GM18951 (cell line): ENCODE data around the gene CACNA1H.
"Not testable (repeated sequence)": the region's sequence is repeated elsewhere in the genome, so short reads cannot be mapped to it uniquely, and the experiment has no call there.

Experiments
- POLR2A ChIP-seq: IDR thresholded peaks from 4 replicates; pipeline ENCODE4 v1.6.1; 2011; ENCODE audit warnings: mild to moderate bottlenecking; ENCODE audit not compliant: insufficient read length, insufficient read depth; ENCODE audit errors: extremely low read depth
- in situ Hi-C: fragments of 300-500 bp; cut with MboI; formaldehyde crosslinking; loops from one replicate; pipeline ENCODE4 v1.12.0; 2022; ENCODE audit warnings: low sequenced_read_pairs, mixed read lengths, inconsistent platforms; ENCODE audit not compliant: unreplicated experiment

Gene CACNA1H

DNA sequence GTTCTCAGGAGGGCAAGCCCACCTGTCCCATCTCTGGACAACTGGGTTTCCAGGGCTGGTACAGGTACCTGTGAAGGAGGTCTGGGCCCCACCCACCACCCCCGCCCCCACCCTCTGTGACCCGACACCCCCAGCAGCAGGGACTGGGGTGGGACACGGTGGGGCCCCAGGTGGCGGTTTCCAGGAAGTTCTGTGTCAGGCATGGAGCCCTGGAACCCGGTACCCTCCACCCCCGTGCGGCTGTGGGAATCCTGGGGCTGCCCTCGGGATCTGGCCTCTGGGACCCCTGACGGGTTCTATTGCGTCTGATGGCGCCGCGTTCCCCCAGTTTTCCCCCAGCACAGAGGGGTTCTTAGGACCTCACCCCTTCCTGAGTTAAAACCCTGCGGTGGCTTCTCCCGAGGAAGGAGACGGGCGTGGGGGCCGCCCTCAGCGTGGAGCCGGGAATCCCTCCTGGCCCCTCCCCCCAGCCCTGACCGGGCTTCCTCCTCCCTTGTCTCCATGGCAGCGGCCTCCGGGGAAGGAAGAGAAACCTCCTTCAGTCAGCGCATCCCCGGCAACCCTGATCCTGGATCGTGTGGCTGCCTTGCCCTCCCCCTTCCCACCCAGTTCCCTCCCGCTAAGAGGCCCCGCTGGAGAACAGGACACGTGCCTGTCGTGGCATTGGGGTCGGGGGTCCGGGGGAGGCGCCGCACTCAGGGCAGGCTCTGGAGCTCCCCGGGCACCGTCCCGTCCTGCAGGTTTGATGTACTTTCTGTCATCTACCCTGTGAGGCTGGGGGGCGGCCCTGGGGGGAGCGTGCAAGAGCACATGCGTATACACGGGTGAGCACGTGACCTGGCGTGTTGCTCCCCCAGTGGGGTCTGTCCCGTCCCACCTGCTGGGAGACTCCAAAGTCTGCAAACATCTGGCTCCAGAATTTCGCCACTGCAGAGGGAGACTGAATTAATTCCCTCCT, 30.3 kb downstream of the CACNA1H start:
- no peak for TF ChIP-seq POLR2A
- in situ Hi-C loops: no loop called here

DNA sequence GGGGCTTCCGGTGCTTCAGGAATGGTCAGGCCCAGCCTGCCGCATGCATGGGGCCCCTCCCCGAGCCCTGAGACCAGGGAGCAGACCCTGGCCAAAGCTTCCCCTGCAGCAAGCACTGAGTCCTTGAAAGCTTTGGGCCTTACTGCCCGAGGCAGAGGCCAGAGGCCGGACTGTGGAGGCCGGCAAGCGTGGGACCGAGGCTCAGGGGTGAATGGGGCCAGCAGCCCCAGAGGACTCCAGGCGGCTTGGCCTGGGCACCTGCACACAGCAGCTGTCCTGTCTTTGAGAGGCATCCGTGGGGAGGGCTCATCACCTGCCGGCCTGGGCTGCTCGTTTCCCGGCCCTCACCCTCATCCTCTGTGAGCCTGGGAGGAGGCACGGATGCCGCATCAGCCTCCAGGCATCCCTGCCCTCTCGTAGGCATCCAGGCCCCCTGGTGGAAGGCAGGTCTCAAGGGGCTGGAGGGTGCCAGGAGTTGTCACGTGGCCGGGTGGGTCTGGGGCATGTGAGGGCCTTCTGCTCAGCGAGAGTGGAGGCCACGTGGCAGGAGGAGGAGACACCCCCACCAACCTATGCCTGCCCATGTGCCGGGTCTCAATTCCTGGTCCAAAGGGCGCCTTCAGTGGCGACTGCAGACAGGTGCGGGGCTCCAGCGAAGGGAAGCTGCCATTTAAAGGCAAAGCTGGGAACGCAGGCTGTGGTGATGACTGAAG, 31.4 kb downstream of the CACNA1H start:
- in situ Hi-C loops: no loop called here
- TF ChIP-seq POLR2A: no peak

DNA sequence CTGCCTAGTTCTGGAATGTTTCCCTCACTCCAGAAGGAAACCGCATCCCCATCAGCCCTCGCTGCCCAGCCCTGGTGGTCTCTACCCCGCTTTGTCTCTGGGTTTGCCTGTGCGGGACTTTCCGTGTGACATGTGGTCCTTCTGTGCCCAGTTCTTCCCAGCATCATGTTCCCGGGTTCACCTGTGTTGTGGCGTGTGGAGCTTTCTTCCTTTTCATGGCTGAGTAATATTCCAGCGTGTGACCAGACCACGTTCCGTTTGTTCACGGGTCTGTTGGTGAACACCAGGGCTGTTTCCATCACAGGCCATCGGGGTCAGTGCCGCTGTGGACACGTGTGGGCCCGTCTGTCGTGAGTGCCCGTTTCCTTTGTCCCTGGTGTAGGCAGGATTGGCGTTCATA, 32.1 kb downstream of the CACNA1H start:
- in situ Hi-C loops: no loop called here
- no peak for TF ChIP-seq POLR2A

DNA sequence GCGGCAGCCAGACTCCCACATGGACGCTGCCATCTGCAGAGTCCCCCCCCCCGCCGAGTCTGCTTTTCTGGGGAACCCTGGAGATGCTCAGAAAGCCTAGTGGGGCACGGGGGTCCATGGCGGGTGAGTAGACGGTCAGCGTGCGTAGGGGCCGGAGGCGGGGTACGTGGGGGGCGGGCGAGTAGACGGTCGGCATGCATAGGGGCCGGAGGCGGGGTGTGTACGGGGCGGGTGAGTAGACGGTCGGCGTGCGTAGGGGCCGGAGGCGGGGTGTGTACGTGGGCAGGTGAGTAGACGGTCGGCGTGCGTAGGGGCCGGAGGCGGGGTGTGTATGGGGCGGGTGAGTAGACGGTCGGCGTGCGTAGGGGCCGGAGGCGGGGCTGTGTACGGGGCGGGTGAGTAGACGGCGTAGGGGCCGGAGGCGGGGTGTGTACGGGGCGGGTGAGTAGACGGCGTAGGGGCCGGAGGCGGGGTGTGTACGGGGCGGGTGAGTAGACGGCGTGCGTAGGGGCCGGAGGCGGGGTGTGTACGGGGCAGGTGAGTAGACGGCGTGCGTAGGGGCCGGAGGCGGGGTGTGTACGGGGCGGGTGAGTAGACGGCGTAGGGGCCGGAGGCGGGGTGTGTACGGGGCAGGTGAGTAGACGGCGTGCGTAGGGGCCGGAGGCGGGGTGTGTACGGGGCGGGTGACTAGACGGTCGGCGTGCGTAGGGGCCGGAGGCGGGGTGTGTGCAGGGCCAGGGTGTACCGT, 32.7 kb downstream of the CACNA1H start:
- in situ Hi-C loops: not testable (repeated sequence)

DNA sequence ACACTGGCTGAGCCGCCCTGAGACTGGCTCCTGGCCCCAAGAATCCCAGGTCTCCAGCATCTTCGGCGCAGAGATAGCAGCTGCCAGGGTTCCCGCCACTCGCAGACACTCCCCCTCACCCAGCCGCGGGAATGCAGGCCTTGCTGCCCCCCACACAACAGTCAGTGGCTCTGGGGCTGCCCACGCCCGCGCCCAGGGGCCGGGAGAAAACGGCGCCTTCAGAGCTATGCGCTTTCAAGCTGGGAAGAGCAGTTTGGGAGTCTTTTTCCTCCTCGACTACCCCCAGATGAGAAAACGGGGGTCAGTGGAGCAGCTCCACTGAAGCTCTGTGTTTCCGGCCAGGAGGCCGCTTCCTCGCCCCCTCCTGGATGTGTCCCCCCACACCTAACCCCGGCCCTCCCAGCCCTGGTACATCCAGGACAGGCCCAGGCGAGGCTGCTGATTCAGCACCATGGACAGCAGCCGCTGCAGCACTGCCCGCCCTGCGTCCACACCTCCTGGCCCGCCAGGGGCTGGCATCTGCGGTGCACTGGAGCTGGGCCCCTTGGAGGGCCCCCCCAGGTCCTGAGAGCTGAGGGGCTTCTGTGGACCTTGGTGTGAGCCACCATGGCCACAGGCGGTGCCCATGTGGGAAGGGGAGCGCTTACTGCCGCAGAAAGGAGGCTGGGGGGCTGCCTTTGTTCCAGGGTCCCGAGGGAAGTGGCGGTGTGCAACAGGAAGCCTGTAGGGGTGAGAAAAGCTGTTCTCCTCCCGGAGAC, 35.7 kb downstream of the CACNA1H start:
- in situ Hi-C loops: no loop called here
- TF ChIP-seq POLR2A: no peak

DNA sequence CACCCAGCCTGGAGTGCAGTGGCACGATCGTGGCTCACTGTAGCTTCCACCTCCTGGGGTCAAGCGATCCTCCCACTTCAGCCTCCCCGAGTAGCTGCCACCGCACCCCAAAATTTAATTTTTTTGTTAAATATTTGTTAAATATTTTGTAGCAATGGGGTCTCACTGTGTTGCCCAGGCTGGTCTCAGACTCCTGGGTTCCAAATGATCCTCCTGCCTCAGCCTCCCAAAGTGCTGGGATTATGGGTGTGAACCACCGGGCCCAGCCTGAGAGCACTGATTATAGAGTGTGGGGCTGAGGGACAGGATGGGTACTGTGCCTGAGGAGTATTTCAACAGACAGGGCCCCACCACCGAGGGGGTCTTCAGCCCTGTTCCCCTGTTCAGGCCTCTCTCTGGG, 36.5 kb downstream of the CACNA1H start:
- TF ChIP-seq POLR2A: no peak
- in situ Hi-C loops: no loop called here

DNA sequence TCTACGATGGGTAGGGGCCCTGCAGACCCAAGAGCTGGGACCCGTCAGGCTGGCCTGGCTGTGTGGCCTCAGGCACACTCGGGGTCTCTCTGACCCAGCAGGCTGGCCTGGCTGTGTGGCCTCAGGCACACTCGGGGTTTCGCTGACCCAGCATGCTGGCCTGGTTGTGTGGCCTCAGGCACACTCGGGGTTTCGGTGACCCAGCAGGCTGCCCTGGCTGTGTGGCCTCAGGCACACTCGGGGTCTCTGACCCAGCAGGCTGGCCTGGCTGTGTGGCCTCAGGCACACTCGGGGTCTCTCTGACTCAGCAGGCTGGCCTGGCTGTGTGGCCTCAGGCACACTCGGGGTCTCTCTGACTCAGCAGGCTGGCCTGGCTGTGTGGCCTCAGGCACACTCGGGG, 37.9 kb downstream of the CACNA1H start:
- in situ Hi-C loops: not testable (repeated sequence)

DNA sequence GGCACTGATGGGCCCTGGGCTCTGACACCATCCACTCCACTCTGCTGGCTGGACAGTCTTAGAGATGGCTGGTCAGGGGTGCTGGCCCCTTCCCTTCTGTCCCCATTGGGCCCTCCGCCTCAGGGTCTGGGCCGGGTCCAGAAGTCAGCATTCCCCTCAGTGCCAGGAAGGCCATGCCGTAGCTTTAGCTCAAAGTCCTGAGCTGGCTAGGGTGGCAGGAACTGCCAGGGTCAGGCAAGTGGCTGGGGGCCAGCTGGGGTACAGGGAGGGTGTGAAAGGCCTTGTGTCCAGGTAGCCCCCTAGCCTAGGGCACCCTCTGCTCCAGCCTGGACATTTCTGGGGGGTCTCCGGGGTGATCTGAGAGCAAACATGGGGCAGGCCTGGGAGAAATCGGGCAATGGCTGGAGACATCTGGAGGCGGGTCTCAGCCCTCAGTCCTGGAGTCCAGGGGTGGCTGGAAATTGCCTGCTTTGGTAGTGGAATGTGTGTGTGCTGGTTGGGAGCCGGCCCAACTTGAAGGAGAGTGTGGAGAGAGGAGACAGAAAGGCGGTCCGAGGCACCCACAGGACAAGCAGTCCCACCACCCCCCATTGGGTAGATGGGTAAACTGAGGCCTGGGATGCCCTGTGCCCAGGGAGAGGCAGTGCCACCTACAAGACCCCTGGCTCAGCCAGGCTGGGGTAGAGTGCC, 39.6 kb downstream of the CACNA1H start:
- TF ChIP-seq POLR2A: no peak
- in situ Hi-C loops: no loop called here

DNA sequence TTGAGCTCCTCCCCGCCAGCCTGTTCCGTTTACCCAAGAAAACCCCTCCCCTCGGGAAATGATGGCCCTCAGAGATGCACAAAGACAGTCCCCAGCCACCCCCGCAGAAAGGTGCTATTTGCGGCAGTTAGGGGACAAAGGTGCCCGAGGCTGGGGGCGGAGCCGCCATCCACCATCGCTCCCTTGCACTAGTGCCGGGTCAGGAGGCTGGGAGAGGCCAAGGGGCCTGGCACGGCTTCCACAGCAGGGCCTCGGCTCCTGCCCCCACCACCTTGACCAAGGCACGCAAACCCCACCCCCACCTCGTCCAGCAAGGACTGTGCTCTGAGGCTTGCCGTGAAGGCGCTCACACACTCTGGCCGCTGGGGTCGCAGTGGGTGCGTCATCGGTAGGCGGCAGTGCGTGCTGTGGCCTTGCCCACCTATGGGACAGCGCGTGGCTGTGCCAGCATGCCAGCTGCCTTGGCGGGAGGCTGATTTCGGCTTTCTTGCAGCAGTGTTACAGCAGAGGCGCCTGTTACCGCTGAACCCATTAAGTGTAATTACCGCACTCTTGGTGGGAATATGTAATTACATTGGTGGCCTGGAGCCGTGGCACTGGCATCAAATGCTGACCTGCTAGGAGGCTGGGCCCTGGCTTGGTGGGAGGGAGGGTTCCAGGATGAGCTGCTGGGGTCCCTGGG, 40.4 kb downstream of the CACNA1H start:
- in situ Hi-C loops: no loop called here
- no peak for TF ChIP-seq POLR2A

DNA sequence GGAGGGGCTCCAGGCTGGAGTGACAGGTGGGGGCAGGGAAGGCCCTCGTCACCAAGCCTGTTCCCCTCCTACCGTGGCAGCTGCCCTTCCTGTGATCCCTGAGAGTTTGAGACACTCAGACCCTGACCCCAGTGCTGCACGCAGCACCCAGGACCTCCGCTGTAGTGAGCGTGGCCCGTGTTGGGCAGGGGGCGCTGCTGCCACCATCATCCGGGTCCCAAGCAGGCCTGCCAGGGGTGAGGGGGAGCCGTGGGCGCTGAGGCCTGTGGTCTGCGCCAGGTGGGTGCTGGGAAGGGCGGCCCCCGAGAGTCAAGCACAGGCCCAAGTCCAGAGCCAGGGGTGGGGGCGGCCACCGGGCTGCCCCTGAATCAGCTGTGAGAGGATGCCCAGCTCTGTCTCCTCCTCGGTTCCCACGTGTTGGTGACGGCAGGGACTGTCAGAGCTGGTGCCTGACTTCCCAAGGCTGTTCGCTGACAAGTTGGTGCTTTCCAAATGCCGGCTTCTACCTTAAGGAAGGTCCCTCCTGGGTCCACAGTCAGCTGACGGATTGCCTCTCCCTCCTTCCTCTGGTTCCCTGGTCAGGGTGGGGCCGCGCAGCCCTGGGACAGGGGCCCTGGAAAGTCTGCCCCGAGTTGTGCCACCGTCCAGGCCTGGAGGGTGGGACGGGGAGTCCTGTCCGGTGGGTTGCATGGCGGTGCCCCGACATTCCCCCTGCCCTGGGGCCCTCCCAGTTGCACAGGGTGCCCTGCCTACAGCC, 41.1 kb downstream of the CACNA1H start:
- no peak for TF ChIP-seq POLR2A
- in situ Hi-C loops: no loop called here

DNA sequence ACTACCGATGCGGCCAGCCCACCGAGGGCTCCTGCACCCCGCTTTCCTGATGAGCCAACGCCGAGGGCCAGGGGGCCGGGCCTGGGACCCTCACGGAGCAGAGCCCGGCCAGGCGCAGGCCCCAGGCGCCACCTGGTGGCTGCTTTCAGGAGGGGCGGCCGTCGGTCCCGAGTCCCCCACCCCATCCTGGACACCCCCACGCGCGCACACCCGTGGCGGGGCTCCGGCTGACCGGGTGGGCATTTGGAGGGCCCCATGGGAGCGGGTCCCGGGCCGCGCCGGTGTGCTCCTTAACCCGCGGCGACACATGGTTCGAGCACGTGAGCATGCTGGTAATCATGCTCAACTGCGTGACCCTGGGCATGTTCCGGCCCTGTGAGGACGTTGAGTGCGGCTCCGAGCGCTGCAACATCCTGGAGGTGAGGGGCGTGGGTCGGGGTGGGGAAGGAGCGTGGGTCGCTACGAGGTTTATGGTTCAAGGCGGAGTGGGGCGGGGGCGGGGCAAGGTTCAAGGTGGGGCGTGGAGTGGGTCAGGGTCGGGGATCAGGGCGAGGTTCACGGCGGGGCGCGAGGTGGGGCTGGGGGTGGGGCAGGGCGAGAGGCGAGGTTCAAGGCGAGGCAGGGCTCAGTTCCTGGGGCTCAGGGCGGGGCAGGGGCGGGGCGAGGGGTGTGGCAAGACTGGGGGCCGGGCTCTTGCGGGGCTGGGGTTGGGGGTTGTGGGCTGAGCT, 41.9 kb downstream of the CACNA1H start:
- in situ Hi-C loops: no loop called here
- TF ChIP-seq POLR2A: no peak
